EL (cell line): ENCODE data around the gene CD1C.
"Not testable (repeated sequence)": the region's sequence is repeated elsewhere in the genome, so short reads cannot be mapped to it uniquely, and the experiment has no call there.

Experiments
- DNase-seq: peaks from one replicate; pipeline ENCODE4 v3.0.0-alpha.2; 2016

The CD1C gene

DNA sequence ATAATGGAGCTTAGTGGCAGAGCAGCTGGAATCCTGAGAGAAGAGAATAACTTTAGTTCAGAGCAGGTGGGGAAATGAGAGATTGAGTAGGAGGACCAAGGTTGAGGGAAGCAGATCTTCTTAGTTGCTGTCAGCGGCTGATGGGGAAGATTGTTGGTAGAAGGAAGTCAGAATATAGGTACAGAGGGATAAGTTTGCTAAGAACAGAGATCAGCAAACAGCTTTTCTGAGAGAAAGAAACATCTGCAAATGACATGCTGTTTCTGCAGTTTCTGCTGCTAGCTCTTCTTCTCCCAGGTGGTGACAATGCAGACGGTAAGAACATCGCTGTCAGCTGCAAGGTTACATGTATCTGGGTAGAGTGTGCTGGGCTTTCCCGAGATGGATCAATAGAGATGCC is at the start of gene CD1C:
TSS of gene CD1C (plus strand) at position 113 of the 400 bp plus-strand sequence. CDS start at position 255, 142 bp downstream.
- no peak for DNase-seq

DNA sequence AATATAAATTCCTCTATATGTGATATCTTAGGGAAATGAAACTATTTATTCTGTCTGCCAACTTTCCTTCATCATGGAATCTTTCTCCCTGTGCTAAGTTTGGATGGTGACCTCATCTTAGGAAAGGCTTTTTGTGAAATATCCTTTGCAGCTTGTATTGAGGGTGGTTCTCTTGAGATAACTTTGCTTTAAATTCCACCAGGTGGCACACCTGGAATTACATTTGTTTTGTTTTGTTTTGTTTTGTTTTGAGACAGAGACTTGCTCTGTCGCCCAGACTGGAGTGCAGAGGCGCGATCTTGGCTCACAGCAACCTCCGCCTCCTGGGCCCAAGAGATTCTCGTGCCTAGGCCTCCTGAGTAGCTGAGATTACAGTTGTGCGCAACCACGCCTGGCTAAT is 43.1 kb upstream of the CD1C start:
- no peak for DNase-seq

DNA sequence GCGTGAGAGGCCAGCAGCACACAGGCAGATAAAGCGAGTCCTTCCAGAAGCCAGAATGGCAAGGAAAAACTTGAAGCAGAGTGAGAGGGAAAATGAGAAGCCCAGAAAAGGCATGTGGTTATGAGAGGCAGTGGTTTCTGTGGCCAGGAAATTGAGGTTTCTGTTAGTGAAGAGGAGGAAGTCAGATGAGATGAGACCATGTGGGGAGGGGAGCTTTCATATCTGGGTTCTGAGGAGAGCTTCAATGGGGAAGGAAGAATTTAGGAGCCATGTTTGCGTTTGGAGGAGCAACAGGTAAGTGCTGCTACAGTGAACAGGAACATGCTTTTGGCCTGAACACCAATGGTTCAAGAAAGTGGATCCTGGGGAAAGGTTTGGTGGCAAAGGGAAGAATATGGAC is 41.6 kb upstream of the CD1C start:
- no peak for DNase-seq

DNA sequence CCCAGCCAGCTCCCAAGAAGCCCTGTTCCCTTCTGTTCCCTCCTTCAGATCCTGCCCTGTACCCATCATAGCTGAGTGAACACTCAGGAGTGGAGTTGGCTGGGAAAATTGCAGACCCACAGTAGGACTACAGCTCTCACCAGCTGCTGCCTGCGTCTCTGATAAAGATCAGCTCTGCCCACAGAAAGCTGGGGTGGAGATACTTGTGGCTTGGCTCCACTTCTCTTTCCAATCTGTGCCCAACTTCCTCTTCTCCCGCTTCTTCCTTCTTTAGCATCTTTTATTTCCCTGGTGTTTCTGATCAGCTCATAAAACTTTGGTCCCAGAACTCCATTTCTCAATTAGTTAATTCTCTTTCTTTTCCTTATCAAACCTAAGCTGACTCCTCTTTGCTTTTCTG is 41.0 kb upstream of the CD1C start:
- no peak for DNase-seq

DNA sequence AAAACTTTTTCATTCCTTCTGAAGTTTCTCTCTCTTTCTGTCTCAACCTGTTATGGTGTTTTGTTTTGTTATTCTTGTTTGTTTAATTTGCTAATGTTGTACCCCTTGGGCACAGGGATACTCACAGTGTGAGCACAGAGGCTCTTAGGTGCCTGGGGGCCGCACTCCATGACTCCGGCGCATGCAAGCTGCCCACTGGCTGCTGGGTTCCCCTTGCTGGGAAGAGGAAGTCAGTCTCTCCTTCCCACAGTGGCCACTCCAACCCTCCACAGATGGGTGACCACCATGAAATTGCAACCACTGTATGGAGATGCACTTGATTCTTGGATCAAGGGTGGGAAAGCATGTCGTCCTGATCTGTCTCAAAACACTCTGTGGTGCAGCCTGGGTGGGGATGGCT is 40.1 kb upstream of the CD1C start:
- no peak for DNase-seq

DNA sequence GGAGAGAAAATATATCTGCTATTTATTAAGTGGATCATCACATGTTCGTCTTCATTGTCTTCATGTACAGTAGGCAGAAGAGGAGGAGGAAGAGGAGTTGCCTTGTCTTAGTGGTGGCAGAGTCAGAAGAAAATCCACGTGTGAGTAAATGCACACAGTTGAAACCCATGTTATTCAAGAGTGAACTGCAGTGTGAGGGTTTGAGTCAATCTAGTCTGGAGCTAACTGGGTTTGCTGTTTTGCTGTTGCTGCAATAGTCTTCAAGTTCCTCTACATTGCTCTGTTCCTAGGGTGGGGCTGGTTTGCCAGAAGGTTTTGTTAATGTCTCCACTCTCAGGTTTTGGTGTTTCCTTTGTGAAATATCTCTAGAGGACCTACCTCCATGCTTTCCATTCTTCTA is 38.6 kb upstream of the CD1C start:
- DNase-seq, result no peak

DNA sequence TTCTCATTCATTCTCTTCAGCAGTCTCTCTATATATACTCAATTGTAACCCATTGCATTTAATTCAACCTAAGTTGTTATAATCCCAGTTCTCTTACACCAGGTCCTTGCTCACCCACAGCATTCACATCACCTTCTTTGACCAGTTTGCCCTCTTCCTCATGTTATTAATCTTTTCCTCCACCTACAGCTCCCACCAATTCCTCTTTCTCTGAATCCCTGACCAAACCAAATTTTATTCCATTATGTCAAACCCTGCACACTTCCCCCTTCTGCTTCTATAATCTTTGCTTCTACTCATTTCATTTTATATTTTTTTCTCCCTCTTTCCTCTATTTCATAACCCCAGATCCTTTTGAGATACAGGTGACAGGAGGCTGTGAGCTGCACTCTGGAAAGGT is 34.1 kb upstream of the CD1C start:
- no peak for DNase-seq

DNA sequence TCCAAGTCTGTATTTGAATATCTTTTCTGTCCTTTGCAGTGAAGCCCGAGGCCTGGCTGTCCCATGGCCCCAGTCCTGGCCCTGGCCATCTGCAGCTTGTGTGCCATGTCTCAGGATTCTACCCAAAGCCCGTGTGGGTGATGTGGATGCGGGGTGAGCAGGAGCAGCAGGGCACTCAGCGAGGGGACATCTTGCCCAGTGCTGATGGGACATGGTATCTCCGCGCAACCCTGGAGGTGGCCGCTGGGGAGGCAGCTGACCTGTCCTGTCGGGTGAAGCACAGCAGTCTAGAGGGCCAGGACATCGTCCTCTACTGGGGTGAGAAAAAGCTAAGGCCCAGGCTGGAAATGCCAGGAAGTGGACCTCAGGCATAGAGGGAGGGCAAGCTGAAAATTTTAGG is 33.0 kb upstream of the CD1C start:
- not testable (repeated sequence) for DNase-seq

DNA sequence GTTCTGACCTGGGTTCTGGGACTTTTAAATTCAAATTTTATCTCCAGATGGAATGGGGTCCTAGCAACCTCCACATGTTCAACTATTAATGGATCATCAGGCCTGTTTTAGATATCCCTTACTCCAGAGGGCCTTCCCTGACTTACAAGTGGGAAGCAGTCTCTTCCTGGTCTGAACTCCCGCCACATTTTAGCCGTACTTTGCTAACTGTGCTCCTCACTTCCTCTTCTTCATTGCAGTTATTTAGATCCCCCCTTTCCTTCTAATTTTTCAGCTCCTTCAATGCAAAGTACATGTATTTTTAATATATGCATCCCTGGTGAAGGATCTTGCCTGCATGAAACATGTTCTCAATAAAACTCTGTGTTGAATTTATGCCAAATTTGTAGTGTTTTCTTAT is 31.8 kb upstream of the CD1C start:
- DNase-seq, result no peak

DNA sequence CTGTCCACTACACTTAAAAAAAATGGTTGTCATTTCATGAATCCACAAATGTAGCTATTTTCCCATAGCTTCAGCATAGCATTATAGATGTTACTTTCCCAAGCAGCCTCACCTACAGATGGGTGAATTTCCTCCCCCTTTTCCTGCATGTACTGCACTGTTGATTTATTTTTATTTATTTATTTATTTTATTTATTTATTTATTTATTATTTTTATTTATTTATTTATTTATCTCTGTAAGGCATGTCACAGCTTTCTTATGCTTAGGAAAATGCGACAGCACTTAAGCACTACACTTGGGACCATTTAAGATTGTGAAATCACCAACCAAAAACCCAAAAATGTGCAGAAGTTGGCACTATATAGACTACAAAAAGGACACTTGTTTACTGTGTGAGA is 30.6 kb upstream of the CD1C start:
- no peak for DNase-seq

DNA sequence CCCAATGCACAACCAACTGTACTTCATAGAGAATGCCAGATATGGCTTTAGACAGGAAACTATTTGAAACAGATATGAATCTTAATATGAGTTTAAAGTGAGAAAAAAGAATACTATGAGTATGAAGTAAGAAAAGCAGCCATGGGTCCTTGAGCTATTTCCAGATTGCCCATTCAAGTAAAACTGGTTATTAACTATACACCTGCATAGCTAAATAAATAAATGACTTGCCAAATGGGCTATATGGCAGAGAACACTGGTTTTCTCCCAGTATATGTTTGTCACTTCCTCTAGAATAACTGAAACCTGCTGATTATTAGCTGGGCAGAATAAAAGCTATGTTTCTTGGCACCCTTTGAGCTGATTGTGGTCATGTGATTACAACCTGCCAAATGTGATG is 17.0 kb upstream of the CD1C start:
- DNase-seq, result no peak

DNA sequence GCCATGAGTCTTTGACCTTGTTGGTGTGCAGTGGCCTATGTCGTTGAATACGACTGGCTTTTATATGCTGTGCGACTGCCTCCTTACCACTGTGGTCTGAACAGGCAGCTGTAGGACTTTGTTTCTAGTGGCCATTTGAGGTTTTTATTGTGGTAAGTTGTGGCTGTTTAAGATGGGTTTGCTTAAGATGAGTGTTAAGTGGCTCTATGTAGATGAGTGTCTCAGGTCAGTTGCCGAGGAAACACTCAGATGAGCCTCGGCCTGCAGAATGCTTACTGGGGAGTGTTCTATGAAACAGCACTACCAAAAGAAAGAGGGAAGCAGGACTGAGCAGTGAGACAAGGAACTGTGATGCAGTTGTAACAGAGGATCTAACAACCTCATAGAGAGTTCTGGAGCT is 14.9 kb upstream of the CD1C start:
- DNase-seq, result no peak

DNA sequence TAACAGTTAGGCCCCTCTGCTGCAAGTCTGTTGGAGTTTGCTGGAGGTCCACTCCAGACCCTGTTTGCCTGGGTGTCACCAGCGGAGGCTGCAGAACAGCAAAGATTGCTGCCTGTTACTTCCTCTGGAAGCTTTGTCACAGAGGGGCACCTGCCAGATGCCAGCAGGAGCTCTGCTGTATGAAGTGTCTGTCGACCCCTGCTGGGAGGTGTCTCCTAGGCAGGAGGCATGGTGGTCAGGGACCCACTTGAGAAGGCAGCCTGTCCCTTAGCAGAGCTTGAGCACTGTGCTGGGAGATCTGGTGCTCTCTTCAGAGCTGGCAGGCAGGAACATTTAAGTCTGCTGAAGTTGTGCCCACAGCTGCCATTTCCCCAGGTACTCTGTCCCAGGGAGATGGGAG is 7.3 kb upstream of the CD1C start:
- DNase-seq, result not testable (repeated sequence)

DNA sequence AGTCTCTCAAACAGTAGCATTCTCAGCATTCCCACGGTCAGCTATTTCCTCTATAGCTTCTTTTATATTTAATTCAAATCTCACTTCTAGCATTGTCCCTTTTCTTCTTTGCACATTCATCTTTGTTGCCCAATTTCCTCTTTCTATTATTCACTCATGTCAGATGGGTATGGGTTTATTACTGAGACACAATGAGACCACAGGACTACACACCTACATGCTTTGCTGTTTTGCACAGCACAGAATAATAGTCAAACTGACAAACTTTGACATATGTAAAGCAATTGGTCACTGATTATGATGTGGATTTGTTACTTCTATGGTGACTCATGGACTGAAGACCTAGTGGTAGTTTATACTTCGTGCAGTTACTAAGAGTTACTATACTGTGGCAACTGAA is 5.8 kb upstream of the CD1C start:
- no peak for DNase-seq

DNA sequence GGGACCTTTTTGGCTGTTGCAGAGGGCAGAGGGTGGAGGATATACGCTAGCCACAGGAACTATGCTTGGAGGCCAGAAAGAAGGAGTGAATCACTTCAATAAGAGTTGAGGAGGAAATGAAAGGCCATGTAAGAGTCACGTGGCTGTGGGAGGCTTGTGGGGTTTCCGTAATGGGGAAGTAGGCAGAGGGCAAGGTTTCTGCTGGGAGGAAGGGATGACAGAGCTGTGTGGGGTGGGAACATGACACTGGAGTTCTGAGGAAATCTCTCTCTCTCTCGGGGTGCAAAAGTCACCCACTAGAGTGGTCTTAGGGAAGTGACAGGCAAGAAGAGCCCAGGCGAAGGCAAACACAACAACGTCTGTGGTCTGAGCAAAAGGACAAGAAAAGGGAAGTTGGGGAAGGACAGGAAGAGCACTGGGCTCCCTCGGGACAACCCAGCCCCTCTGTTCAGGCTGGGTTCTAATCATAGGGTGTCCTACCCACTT is 3.9 kb upstream of the CD1C start:
- DNase-seq, result peak; percentile 22

DNA sequence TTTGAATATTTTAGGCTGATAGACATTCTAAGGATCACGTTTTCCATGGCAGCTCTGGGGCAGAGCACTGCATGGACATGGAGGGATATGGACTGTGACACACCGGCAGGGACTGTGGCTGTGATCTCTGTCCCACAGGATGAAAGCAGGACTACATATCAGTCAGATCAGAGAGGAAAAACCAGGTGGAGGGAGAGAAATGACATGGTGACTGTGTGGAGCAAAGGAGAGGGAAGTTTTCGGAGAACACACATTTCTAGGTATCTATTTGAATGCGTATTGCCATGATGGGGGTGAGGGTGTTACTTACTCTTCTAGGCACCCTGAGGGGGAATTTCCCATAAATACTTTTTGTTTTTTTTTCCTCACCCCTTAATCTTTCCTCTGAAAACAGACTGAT is 3.2 kb upstream of the CD1C start:
- no peak for DNase-seq

DNA sequence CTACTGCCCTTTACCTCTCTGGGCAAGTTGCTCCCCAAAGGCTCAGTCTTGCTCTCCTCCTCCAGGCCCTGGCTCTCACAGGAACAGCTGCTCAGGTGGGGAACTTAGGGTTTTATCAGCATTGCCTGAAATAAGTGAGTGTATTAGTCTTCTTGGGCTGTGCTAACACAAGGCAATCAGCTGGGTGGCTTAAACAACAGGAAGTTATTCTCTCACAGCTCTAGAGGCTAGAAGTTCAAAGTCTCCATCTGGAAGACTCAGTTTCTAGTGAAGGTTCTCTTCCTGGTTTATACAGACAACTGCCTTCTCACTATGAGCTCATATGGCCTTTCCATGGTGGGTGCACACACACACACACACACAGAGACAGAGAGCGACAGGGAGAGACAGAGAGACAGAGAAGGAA is 2.8 kb upstream of the CD1C start:
- DNase-seq, result no peak

DNA sequence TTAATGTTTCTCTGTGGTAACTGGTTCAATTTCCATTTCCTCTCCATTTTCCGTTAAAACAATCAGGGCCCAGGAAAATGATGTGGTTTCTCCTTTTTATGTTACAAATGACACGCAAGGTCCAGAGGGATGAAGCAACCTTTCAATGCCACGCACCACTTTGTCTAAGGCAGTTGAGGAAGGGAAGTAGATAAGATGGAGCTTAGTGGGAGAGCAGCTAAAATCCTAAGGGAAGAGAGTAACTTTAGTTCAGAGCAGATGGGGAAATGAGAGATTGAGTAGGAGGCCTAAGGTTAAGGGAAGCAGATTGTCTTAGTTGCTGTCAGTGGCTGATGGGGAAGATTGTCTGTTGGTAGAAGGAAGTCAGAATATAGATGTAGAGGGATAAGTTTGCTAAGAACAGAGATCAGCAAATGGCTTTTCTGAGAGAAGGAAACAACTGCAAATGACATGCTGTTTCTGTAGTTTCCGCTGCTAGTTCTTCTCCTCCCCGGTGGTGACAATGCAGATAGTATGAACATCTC is 660 bp downstream of the CD1C start:
- no peak for DNase-seq

DNA sequence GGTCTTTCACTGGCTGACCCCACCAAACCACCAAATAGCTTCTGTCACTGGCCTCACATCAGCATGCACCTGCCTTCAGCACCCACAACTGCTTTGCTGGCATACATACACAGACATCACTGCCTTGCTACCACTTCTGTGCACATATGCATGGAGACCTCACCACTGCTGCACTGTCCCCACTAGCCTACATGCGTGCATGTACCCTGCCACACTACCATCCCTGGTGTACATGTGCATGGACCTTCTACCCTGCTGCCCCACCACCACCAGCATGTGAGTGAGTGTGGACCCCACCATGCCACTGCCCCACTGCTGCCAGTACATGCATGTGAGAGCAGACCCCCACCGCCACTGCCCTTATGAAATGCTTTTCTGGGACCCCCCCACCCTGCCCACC is 6.1 kb downstream of the CD1C start:
- no peak for DNase-seq

DNA sequence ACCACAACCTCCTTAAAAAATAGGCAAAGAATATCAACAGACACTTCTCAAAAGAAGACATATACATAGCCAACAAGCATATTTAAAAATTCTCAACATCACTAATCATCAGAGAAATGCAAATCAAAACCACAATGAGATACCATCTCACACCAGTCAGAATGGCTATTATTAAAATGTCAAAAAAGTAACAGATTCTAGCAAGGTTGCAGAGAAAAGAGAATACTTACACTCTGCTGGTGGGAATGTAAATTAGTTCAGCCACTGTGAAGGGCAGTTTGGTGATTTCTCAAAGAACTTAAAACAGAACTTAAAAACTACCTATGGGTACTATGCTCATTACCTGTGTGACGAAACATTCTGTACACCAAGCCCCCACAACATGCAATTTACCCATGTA is 20.9 kb downstream of the CD1C start:
- DNase-seq, result no peak

DNA sequence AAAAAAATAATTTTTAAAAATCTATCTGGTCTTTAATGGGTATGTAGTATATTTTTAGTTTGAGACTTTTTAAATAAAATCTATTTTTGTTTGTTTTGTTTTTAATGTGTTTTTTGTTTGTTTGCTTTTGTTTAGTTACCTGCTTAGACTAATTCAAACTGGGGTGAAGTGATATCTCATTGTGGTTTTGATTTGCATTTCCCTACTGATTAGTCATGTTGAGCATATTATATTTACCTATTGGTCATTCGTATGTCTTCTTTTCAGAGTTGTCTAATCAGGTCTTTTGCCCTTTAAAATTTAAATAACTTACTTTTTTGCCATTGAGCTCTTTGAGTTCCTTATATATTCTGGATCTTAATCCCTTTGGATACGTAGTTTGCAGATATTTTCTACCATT is 21.3 kb downstream of the CD1C start:
- DNase-seq, result no peak

DNA sequence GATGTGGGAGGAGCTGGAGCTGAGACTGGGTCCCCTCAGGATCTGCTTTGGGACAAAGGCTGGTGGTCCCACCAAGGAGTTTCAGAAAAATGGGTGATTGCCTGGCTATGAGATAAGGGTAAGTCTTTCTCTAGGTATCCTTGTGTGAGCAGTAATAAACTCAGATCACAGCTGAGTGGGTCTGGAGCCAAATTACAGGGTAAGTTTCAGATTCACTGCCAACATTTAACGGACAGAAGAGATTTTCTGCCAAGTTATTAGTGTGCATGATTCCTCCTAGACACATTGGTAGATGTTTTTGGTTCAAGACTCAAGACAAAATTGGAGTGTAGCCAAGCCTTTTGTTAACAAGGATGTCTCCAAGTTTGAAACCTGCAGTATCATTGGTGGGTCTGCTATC is 34.1 kb downstream of the CD1C start:
- DNase-seq, result no peak

DNA sequence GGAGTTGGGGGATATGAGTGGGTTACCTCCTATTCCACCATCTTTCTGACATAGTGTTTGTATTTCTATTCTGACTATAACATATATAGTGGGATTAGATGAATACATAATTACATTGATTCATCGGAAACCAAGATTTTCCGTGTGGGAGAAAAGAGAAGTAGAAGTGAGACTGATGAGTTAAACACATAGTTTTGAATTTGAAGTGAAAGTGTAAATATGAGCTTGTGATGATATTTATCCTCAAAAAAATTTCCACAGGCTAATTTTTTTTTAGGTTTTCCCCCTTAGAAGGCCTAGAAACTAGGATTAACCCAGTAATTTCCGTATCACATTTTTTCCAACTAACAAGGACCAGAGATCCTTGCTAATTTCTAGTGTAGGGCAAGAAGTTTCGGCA is 34.7 kb downstream of the CD1C start:
- DNase-seq, result no peak

DNA sequence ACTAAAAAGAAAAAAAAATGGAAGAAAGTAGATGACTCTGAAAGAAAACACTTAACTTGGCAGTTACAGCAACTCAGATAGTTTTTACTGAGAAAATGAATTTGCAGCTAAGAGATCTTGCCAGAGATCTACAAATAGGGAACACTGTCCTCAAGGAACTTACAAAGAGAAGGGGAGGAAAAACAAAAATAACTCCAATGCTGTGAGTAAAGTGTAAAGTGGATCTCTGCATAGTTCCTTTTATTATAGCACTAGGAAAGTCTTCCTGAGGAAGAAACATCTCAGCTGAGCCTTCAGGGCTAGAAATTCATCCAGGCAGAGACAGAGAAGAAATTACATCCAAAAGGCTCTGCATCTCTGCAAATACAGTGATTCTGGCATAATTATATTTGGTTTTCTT is 37.8 kb downstream of the CD1C start:
- no peak for DNase-seq

DNA sequence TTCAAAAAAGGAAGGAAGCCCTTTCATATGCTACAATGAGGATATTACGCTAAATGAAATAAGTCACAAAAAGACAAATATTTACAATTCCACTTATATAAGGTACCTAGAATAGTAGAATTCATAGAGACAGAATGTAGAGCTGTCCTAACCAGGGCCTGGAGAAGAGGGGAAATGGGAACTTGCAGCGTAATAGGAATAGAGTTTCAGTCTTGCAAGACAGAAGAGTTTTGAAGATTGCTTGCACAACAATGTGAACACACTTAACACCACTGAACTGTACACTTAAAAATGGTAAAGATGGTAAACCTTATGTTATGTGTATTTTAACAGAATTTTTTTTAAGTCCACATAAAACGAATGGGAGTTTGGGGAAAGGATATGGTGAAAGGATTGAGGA is 38.7 kb downstream of the CD1C start:
- no peak for DNase-seq

DNA sequence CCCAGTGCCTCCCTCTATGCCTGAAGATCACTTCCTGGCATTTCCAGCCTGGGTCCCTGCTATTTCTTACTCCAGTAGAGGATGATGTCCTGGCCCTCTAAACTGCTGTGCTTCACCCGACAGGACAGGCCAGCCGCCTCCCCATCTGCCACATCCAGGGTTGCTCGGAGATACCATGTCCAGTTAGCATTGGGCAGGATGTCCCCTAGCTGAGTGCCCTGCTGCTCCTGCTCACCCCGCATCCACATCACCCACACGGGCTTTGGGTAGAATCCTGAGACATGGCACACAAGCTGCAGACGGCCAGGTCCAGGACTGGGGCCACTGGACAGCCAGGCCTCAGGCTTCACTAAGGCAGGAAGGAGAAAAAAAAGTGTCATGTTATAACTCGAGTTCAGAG is 39.6 kb downstream of the CD1C start:
- DNase-seq, result no peak
